Astrocyte of the spinal cord (primary cell): ENCODE measurements around the gene AMBP.

ENCODE experiments used
- DNase-seq: peaks from one replicate; pipeline ENCODE4 v3.0.0; 2011; ENCODE audit warnings: low read depth, low spot score
- H3K4me3 ChIP-seq: 2 replicates; pipeline ENCODE4 v1.5.1; 2011; ENCODE audit warnings: low read depth, mild to moderate bottlenecking, low read length, moderate library complexity
- in situ Hi-C: cut with HindIII; loops from 2 replicates; pipeline ENCODE4 v1.10.0; 2017; ENCODE audit warnings: low sequenced_read_pairs
- TF ChIP-seq, protein P1 (sequence below): IDR thresholded peaks from 2 replicates; pipeline ENCODE4 v1.5.1; 2012; ENCODE audit warnings: low read depth, mild to moderate bottlenecking, low read length, inconsistent platforms

AMBP gene

DNA sequence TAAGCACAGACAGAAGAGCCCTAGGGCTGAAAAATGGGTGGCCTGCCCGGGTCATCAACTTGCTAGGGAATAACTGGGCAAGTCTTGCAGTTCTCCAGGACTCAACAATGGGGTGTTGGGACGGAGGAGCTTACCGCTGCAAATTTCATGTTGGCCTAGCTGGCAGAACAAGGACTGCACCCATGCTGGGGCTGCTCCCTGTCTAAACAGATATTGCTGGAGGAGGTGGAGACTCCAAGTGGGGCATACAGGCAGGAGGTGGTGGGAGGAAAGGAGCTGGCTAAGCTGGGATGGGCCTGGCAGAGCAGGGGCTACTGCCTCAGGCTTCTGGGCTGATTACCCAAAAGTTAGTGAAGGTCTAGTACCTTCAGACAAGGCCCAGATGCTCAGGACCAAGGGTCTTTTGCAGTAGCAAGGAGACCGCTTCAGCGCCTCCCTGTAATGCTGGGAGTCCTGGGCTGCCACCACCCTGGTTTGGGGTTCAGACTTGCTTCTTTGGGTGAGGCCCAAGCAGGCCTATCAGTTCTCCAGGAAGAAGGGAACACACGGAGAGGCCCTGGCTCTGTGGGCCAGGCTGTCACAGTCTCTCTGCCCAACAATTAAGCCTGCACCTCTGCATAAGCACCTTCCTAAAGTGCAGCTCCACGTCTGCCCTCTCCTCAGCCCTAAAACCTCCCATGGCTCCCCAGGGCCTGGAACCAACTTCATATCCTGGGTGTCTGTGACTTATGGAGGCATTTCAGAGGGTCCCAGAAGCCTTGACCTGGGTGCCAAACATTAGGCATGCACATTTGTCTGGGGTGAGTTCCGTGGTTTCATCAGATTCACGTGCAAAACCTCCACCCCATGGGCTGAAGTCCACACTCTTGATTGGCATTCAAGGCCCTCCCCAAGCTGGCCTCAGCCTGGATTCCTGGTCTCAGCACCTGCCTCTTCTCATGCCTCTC is 45.2 kb upstream of the AMBP start:
- in situ Hi-C loops, result no loop called here
- no peak for DNase-seq
- no peak overlapping the region for H3K4me3 ChIP-seq
- TF ChIP-seq, protein P1, sequence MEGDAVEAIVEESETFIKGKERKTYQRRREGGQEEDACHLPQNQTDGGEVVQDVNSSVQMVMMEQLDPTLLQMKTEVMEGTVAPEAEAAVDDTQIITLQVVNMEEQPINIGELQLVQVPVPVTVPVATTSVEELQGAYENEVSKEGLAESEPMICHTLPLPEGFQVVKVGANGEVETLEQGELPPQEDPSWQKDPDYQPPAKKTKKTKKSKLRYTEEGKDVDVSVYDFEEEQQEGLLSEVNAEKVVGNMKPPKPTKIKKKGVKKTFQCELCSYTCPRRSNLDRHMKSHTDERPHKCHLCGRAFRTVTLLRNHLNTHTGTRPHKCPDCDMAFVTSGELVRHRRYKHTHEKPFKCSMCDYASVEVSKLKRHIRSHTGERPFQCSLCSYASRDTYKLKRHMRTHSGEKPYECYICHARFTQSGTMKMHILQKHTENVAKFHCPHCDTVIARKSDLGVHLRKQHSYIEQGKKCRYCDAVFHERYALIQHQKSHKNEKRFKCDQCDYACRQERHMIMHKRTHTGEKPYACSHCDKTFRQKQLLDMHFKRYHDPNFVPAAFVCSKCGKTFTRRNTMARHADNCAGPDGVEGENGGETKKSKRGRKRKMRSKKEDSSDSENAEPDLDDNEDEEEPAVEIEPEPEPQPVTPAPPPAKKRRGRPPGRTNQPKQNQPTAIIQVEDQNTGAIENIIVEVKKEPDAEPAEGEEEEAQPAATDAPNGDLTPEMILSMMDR, result no peak

DNA sequence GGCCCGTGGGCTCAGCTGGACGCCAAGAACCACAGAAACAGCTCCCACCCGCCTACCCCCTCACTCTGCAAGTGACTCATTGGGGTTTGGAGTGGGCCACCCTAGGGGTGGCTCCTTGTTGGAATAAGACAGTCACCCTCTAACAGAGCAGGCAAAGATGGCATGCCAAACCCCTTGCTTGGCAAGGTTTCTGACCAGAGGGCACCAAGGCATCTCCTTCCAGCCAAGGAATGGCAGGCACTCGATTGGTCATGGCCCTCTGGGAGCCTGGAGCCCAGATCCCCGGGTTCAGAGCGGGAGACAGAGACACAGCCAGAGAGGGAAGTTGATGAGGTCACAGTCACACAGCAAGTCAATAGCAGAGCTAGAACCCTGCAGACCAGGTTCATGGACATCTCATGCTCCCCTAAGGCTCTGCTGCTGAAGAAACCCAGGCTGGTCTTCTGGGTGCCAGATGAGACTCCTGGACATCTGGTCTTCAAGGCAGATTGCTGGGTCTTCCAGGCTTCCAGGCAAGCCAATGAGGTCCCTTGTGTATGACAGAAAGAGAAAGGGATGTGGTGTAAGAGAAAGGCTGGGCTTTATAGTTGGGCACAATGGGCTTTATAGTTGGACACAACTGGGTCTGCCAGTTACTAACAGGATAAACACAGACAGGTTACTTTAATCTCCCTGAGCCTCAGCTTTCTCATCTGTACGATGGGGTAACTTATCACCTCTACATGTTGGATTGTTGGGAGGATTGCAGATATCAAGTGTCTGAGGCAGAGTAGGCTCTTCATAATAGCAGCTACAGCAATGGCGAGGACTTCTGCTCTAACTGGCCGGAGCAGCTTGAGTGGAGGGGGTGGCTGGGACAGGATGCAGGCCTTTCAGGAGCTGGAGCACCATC is 44.3 kb upstream of the AMBP start:
- in situ Hi-C loops, result no loop called here
- no peak overlapping the region for H3K4me3 ChIP-seq
- DNase-seq, result no peak
- TF ChIP-seq, protein P1, result no peak

GRCh38 chr9:114121227-114122135 is 43.4 kb upstream of the AMBP start:
- in situ Hi-C loops, result no loop called here
- no peak for DNase-seq
- TF ChIP-seq, protein P1, result no peak
- H3K4me3 ChIP-seq, result no peak overlapping the region

GRCh38 chr9:114120192-114121014 is 42.3 kb upstream of the AMBP start:
- in situ Hi-C loops, result no loop called here

DNA sequence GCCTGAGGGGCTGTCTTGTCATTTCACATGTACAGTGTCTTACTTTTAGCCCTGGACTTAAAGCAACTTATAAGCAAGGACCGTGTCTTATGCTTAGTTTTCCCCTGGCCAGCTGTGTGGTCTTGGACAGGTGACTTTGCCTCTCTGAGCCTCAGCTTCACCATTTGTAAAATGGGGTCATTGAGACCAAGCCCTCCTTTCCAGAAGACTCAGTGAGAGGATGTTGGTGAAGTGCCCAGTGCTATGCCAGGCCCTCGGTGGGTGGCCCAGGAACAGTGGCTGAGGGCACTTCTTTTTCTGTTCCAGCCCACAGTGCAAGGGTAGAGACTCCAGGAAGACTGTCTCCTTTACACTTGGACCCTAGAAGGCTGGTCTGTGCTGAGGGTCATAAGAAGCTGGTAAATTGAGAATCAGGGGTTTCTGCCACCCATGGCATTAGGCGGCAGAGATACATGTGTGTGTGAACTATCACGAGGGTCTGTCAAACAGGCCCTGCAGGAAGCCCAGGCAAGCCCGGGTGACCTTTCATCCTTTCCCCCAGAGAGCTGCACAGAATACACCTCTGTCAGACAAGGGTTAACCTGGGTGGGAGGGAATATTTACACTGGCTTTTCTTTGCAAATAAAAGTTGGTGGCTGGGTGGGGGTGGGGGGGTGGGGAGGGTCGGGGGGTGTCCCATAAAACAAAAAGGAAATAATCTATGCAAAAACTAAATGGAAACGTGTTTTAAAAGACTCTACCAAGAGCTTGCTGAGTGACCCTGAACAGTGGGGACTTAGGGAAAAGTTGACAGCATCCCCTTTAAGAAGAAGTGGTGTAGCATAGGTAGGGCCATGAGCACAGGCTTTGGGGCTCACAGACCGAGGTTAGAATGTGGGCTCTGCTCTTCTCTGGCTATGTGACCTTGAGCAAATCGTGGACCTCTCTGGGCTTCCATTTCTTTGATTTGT is 41.4 kb upstream of the AMBP start:
- in situ Hi-C loops, result no loop called here
- TF ChIP-seq, protein P1, result no peak
- no peak for DNase-seq
- H3K4me3 ChIP-seq, result no peak overlapping the region

More at GRCh38 chr9:114120192-114121014, 42.3 kb upstream of the AMBP start:
- no peak for DNase-seq
- TF ChIP-seq, protein P1, result no peak
- H3K4me3 ChIP-seq, result no peak overlapping the region
